ENCODE measurements around the gene BPIFB6.

The BPIFB6 gene

DNA sequence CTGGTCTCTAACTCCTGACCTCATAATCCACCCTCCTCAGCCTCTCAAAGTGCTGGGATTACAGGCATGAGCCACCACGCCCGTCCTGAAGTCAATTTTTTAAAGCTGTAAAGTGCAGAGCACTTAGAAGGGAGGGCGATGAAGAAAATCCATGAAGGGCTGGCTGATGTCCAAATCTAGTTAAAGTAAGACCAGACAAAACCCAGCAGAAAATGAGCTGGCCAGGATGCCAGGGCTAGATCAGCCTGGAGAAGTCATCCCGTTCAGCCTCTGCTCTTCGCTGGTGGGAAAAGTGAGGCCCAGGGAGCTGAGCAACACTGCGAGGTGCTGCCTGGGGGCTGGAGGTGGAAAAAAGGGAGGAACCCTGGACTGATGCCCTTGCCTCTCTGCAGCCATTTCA lies 51.1 kb downstream of the BPIFB6 start:
- DNase-seq (ENCODE audit: low read depth in 2 of 2, low spot score in 1 of 2): no peak

DNA sequence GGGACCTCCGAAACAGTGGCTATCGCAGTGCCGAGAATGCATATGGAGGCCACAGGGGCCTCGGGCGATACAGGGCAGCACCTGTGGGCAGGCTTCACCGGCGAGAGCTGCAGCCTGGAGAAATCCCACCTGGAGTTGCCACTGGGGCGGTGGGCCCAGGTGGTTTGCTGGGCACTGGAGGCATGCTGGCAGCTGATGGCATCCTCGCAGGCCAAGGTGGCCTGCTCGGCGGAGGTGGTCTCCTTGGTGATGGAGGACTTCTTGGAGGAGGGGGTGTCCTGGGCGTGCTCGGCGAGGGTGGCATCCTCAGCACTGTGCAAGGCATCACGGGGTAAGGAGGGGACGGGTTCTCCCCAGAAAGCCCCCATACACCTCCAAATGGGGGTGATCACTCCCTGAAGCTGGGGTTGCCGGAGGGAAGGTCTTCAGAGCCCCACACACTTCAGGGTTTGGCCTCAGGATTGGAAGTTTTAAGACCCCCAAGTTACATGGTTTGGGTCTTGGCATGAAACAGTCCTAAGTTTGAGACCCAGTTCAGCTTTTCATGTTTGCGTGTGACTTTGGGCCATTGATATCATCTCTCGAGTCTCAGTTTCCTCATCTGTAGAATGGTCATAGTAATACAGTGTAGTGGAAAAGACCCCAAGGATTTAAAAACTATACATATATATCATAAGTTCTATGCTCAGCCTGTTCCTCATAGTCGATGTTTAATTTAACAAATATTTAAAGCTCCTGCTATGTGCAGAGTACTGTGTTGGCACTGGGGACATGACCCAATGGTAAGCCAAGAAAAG lies 52.3 kb downstream of the BPIFB6 start:
- no peak for DNase-seq (ENCODE audit: low read depth in 2 of 2, low spot score in 1 of 2)

DNA sequence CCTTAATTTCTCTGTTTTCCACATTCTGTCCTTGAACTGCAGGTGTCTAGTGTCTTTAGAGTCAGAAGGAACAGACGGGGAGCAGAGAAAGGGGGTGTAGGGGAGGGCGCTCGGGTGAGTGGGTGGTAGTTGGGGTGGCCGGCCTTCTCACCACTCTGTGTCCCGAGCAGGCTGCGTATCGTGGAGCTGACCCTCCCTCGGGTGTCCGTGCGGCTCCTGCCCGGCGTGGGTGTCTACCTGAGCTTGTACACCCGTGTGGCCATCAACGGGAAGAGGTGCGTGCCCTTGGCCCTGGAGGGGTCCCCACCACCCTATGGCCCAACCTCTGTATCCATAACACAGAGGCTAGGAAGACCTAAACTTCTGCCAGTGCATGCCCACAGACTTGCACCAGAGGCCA lies 53.3 kb downstream of the BPIFB6 start:
- DNase-seq (ENCODE audit: low read depth in 2 of 2, low spot score in 1 of 2): no peak

DNA sequence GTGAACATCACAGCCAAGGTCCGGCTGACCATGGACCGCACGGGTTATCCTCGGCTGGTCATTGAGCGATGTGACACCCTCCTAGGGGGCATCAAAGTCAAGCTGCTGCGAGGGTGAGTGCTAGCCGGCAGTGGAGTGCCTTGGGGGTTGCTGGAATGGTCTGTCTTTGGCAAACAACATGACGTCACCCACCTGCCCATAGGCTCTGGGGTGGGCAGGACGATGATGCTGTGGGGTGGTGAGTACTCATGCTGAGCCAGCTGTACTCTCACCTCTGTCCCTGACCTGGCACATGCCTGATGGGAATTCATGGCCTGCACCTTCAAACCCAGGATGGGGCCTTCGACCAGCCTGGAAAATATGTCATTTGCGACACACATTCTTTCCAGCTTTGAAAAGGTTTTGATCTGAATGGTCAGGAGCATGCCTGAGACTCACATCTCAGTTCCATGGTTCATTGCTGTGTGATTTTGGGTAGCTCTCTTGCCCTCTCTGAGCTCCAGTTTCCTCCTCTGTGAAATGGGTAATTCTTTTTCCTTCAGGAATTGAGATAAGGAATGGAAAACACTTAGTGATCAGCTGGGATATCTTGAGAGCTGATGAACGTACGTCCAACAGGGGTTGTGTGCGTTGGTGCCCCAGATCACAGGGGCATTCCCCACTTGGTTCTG lies 54.7 kb downstream of the BPIFB6 start:
- no peak for DNase-seq (ENCODE audit: low read depth in 2 of 2, low spot score in 1 of 2)

DNA sequence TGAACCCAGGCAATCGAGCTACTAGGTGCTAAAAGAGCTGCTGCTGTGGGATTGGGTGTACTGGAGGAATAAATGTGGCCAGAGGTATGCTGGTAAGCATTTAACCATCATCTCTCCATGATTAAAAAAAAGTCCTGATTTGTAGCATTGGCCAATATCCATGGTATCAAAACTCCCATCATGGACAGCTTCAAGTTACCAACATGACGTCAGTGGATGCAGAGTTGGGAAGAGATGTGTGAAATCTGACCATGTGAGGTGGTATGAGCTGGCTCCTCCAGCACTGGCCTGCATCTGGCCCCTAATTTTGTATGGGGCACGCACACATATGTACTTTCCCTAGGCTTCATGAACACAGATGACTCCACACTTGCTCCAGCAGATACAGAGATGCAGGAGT lies 59.7 kb downstream of the BPIFB6 start:
- DNase-seq (ENCODE audit: low read depth in 2 of 2, low spot score in 1 of 2): no peak

DNA sequence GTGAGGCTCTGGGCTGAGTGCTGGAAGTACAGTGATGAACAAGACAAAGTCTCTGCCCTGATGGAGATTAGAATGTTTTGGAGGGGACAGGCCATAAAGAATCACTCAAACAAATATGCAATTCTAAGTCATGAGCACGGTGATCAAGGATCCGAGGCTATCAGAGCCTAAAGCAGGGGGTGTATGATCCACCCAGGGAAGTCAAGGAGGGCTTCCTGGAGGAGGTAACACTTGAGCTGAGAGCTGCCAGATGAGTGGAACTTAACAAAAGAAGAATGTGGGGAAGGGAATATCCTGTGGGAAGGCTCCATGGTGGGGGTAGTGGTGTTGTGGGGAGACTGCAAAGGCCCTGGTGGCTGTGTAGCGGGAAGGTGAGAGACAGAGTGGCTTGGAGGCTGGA lies 60.2 kb downstream of the BPIFB6 start:
- no peak for DNase-seq (ENCODE audit: low read depth in 2 of 2, low spot score in 1 of 2)

DNA sequence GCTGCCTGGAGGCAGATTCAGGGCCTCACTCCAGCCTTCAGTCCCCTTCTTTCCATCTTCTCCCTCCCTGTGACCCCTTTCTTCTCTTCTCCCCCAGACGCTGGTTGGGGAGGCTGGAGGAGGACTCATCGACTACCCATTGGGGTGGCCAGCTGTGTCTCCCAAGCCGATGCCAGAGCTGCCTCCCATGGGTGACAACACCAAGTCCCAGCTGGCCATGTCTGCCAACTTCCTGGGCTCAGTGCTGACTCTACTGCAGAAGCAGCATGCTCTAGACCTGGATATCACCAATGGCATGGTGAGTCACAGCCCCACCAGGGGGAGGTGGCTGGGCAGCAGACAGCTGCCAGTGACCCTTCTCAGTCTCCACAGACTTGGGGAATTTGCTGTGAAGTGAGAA lies 60.9 kb downstream of the BPIFB6 start:
- DNase-seq (ENCODE audit: low read depth in 2 of 2, low spot score in 1 of 2): no peak

DNA sequence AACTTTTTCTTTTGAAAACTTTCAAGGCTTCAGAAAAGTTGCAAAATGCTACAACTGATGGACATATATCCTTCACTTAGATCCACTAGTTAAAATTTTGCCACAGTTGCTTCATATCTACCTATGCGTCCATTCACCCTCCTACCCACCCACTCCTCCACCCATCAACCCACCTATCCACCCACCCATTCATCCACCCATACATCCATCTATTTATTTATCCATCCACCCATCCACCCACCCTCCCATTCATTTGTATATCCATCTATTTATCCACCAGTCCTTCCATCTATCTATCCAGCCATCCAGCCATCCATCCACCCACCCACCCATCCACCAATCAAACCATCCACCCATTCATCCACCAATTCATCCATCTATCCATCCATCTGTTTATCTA lies 61.6 kb downstream of the BPIFB6 start:
- no peak for DNase-seq (ENCODE audit: low read depth in 2 of 2, low spot score in 1 of 2)

DNA sequence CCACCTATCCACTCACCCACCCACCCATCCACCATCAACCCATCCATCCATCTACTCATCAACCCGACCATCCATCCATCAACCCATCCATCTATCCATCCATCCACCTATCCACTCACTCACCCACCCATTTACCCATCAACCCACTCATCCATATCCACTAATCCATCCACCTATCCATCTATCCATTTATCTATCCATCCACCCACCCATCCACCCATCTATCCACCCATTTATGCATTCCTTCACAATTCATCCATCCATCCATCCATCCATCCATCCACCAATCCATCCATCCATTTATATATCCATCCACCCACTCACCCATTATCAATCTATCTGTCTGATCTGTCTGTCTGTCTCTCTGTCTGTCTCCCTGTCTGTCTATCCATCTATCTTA lies 62.1 kb downstream of the BPIFB6 start:
- DNase-seq (ENCODE audit: low read depth in 2 of 2, low spot score in 1 of 2): no peak
